Mononuclear cell (primary cell): ENCODE results near the gene C14orf93. TPM values are rescaled to one million over a fixed set of nuclear protein-coding genes. Genes with fewer than 3 reads are reported as not detected.

Experiments
- H3K27me3 ChIP-seq: 2 replicates; pipeline ENCODE4 v1.6.0; 2011; ENCODE audit warnings: low read length, control low read depth; ENCODE audit not compliant: insufficient read depth
- H3K4me1 ChIP-seq: 2 replicates; pipeline ENCODE4 v1.5.1; 2011; ENCODE audit warnings: mild to moderate bottlenecking, low read length, control low read depth; ENCODE audit not compliant: insufficient read depth
- H3K4me3 ChIP-seq: 2 replicates; pipeline ENCODE4 v1.5.1; 2011; ENCODE audit warnings: mild to moderate bottlenecking, low read length, moderate library complexity
- H3K9me3 ChIP-seq: 2 replicates; pipeline ENCODE4 v1.5.1; 2011; ENCODE audit warnings: low read depth, mild to moderate bottlenecking, control low read depth, low read length
- total RNA-seq: library from RNA; depleted of rRNA; stranded (reverse); fragments of >200 nt; gene quantifications from one replicate; pipeline ENCODE4 v1.2.3, GENCODE V29; 2012

Gene C14orf93, protein sequence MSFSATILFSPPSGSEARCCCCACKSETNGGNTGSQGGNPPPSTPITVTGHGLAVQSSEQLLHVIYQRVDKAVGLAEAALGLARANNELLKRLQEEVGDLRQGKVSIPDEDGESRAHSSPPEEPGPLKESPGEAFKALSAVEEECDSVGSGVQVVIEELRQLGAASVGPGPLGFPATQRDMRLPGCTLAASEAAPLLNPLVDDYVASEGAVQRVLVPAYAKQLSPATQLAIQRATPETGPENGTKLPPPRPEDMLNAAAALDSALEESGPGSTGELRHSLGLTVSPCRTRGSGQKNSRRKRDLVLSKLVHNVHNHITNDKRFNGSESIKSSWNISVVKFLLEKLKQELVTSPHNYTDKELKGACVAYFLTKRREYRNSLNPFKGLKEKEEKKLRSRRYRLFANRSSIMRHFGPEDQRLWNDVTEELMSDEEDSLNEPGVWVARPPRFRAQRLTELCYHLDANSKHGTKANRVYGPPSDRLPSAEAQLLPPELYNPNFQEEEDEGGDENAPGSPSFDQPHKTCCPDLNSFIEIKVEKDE
- 6.9 TPM for total RNA-seq

DNA sequence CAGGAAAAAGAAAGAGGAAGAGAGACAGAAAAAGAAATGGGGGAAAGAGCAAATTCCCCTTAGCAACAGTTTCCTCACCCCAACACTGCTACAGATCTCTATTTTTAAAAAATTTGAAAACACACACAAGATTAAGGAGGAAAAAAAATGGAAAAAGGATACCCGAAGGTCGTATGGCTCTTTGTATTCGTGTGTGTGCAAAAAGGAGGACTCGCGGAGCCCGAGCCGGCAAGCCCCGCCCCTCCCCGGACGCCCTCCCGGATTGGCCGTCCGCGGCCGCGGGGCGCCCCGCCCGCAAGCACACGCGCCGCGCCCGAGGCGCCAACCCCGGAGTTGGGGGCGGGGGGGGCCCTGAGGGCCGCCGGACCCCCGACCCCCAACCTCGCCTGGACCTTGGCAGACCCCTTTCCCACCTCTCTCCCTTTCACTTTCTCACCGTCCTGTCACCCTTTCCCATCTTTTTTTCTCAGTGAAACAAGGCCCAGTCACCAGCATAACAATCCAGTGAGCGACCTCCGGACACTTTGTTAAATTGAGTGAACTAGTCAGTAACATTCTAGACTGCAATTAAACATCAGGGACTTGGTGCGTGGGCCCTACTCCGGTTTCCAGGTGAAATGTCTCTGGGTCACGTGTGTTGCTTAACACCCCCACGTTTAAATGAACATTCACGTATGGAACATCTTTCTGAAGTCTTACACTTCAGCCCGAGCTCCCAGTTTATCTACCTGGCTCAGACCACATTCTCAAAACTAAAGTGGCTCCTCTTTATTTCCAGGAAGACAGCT is at the start of gene C14orf93:
Gene C14orf93, minus strand, starts transcription at position 205 of the 788 bp plus-strand sequence. CDS start 11,120 bp downstream, outside the sequence.
- Histone ChIP-seq H3K4me1 (peaks cover 31% of the 10 kb centered on the region), H3K9me3 (no peaks in the 10 kb centered on the region), H3K27me3 (no peaks in the 10 kb centered on the region), H3K4me3 (peak within 1 kb of the TSS; percentile 75)

DNA sequence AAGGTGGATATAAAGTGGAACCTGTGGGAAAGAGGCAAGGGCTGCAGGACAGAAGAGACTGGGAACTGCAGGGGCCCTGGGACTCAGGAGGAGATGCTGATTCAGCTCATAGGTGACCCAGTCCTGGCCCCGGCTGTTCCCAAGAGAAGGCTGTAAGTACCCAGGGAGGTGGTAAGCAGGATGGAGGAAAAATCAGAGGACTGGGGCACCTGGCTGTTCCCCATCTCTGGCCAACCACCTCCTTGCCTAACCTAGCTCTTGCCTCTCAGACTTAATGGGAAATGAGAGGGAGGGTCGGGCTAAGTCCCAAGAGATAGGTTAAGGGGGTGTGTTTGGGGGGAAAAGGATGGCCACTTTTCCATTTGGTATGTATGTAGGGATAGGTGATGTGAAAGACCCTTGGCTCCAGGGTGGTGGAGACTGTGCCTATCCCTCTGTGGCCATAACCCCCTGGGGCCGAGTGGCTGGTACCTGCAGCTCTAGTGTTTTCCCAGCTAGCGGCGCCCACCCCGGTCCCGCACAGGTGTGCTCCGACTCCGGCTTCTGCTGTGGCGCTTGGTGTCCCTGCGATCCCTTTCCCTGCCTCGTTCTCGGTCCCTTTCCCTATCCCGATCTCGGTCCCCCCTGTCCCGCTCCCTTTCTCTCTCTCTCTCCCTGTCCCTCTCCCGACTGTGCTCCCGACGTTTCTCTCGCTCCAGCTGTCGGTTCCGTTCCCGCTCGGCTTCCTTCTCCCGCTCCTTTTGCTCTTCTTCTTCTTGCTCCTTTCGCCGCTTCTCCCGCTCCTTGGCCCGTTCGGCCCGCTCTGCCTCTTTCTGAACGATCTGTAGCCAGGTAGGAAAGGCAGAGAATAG is 48.9 kb upstream of the C14orf93 start:
- H3K4me1 ChIP-seq = peaks cover 20% of the 10 kb centered on the region
- H3K4me3 ChIP-seq = no peak overlapping the region
- H3K27me3 ChIP-seq = no peaks in the 10 kb centered on the region
- no peaks in the 10 kb centered on the region for H3K9me3 ChIP-seq

DNA sequence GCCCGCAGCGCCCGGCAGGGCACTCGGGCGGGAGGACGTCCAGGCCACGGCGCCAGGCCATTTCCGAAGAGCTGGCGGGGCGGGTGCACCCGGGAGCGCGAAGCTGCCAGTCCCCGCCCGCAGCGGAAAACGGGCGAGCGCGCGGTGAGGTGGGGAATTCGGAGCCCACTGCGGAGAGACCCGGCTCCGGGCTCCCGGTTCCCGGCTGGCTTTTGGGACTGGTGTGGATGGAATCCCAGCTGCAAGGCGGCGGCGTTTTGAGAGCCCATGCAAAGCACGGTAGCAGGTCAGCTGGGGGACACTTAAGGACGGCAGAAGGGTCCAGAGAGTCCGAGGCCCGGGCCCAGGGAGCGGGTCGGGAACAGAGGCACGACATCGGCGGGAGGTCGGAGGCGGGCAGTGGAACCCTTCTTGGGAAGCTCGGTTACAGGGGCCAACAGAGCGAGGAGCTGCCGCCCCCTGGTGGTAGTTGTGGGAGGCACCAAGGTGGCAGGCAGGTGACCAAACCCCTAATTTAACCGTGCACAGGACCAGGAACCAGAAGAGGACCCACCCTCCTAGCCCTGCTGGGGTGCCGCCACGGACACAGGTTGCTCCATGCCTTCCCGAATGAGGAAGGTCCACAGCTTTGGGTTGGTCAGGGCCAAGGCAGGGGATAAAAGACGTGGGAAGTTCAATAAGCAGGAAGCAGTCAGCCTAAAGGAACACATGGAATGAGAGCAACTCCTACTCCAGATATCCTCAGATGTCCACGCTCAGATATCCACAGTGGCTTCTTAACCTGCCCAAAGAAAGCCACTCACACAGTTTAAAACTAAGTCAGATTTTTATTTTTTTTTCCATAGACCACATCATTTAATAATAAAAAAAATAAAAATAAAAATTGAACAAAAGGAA is 48.1 kb upstream of the C14orf93 start:
- Histone ChIP-seq H3K9me3 (no peaks in the 10 kb centered on the region), H3K27me3 (no peaks in the 10 kb centered on the region), H3K4me1 (peaks cover 20% of the 10 kb centered on the region), H3K4me3 (peak overlapping the region; percentile 47)

DNA sequence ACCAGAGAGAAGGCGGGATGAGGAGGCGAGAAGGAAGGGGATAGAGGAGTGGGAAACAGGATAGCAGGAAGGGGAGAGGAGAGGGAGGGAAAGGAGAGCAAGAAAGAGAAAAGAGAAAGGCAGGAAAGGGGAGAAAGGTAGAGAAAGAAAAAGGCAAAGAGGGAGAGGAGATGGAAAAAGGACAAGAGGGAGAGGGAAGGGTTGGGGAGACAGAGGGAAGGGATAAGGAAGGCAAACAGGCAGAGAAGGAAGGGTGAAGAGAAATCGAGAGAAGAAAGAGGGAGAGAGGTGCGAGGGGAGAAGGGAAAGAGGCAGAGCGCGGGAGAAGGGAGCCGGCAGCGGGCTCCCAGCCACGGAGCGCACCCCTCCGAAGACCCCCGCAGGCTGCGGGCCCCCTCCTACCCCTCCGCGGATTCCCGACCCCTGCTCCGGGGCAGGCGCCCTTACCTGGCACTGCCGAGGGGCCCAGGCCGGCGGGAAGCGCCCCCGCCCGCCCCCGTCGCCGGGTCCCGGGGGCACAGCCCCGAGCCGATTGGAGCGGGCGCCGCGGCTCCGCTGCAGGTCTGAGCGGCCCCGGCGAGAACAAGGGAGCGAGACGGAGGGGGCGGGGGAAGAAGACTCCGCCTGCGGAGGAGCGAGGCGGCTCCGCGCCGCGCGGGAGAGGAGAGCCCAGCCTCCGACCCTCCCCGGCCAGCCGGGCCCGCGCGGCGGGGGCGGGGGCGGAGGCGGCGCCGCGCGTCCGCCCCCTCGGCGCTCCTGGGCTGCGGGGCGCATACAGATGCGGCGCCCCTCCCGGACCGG is 47.2 kb upstream of the C14orf93 start, which contains the start of gene CDH24:
Gene CDH24, minus strand, starts transcription at position 565 of the 801 bp plus-strand sequence. CDS start 1,787 bp downstream, outside the sequence.
- Histone ChIP-seq H3K4me3 (peak within 1 kb of the TSS; percentile 47), H3K27me3 (no peaks in the 10 kb centered on the region), H3K4me1 (peaks cover 20% of the 10 kb centered on the region), H3K9me3 (no peaks in the 10 kb centered on the region)

DNA sequence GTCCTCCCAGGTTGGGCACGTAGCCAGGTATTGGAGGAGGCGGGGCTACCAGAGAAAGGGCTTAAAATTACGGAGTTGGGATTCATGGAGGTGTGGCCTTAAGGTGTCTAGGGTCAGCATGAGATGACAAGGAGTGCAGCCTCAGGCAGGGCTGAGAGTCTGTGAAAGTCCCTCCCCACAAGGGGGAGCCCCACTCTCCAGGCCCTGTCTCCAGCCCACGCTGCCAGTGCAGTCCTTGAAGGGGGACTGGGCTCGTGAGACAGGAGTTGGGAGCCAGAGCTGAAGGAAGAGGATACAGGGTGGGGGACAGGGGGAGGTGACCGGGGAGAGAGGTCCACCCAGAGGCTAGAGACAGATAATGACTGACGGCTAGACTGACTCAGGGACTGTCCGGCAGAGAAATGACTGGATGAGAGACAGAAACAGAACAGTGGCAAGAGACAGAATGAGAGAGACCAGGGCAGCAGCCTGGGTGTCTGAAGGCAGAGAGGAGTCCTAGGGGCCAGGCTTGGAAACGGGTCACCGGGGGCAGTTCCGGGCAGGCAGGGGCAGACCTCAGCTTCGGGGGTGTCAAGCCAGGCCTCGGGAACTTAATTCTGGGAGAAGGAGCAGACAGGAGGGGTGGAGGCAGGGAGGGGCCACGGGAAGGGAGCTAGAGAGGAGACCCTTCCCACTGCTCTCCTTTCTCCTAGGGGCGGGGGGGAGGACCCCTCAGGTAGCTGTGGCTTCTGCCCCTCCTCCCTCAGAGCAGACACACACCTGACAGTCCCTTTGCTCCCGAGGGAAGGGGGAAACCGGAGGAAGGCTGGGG is 46.4 kb upstream of the C14orf93 start:
- Histone ChIP-seq H3K4me3 (no peak overlapping the region), H3K4me1 (peaks cover 20% of the 10 kb centered on the region), H3K27me3 (no peaks in the 10 kb centered on the region), H3K9me3 (no peaks in the 10 kb centered on the region)

DNA sequence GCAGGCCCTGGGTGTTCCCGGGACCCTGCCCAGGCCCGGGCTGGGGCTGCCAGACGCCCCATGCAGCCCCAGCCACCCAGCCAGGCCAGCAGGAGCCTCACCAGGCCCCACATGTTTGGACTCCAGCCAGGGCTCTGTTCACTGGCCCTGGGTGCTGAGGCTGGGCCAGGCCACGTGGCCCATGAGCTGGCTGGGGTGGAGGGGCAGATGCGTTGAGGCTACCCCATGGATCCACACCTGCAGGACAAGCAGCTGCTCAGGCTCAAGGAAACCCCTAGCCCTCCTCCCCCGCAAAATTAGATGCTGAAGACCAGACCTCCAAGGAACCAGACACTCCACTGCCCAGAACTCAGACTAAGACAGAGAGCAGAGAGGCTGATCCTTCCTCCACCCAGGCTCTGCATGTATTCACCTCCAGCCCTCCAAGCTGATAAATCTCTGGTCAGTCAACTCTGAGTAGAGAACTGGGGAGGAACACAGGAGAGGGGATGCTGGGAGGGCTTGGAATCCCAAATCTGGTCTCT is 45.7 kb upstream of the C14orf93 start:
- H3K4me3 ChIP-seq = no peak overlapping the region
- H3K4me1 ChIP-seq = peaks cover 20% of the 10 kb centered on the region
- H3K9me3 ChIP-seq = no peaks in the 10 kb centered on the region
- H3K27me3 ChIP-seq = no peaks in the 10 kb centered on the region

DNA sequence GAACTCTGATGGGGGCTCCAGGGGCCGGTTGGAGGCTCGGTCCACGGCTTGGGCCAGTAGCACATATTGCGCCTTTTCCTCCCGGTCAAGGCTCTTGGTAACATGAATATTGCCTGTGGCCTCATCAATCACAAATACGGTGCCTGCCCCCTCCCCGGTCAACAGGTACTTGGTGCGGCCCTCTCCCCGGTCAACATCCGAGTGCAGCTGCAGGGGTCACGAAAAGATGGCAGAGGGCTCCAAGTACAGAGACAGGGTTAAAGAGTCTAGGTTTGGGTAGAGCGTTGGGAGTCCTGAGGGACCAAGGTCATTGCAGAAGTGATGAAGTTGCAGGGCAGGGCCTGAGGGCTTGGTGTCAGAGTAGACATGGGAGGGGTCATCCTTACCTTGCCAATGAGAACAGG is 45.2 kb upstream of the C14orf93 start:
- H3K4me1 ChIP-seq = peaks cover 20% of the 10 kb centered on the region
- no peak overlapping the region for H3K4me3 ChIP-seq
- no peaks in the 10 kb centered on the region for H3K27me3 ChIP-seq

DNA sequence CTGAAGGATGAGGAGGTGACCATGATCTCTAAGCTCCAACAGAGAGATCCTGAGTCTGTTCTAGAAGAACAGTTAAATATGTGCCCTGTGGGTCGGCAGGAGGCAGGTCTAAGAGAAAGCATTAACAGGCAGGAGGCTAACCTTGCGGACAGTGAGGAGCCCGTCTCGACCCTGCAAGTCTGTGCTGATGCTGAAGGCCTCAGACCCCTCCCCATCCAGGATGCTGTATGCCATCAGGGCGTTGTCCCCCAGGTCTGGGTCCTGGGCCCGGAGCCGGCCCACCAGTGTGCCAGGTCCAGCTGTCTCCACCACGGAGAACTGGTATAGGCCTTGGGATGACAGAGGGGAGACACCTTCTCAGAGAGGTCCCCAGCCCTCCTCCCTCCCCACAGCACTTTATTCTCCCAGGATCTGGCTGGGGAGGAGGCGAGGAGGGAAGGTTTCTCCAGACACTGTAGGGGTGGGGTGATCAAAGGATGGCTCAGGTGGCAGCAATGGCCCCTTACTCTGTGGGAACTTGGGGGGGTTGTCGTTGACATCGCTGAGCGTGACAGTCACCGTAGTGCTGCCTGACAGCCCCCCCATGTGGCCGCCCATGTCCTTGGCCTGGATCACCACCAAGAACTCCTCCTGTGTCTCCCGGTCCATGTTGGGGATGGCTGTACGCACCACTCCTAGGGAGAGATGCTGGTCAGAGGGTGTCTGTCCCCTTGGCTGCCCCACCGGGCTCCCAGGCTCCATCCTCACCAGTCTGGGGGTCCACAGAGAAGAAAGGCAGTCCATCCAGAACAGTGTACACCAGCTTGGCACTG is 44.3 kb upstream of the C14orf93 start:
- H3K27me3 ChIP-seq = no peaks in the 10 kb centered on the region
- no peaks in the 10 kb centered on the region for H3K9me3 ChIP-seq
- H3K4me1 ChIP-seq = peaks cover 20% of the 10 kb centered on the region
- H3K4me3 ChIP-seq = no peak overlapping the region

More for the DNA sequence above, 45.2 kb upstream of the C14orf93 start:
- no peaks in the 10 kb centered on the region for H3K9me3 ChIP-seq

DNA sequence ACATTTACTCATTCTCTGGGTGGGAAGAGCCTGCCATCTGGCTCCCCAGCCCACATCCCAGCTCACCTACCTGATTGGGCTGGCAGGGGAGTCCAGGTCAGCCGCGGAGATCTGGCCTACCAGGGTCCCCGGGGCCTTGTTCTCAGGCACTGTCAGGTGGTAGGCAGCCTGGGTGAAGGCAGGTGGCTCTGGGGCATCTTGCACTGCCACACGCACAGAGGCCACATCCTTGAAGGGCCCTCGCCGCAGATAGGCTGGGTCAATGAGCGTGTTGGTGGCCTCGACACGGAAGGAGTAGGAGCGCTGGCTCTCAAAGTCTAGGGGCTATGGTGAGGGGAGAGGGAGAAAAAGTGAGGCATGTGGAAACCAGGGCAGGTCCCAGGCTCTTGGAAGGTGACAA is 43.5 kb upstream of the C14orf93 start:
- Histone ChIP-seq H3K27me3 (no peaks in the 10 kb centered on the region), H3K4me3 (no peak overlapping the region), H3K4me1 (peaks cover 20% of the 10 kb centered on the region), H3K9me3 (no peaks in the 10 kb centered on the region)

DNA sequence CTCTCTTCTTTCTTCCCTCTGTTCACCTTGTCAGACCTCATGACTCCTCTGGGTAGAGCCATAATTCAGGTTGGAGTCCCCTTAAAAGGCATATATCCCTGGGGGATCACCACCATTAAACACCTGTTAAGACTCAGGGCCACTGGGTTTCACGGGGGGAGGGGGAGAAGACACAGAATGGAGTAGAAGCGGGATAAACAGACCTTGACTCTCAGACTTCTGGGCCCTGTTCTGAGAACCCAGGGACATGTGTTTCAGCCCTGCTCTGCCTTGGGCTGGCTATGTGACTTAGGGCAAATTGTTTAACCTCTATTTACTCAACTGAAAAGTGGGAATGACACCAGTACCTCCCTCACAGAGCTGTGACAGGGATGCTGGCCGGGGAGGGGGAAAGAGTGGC is 42.7 kb upstream of the C14orf93 start:
- no peaks in the 10 kb centered on the region for H3K27me3 ChIP-seq
- no peaks in the 10 kb centered on the region for H3K9me3 ChIP-seq
- H3K4me1 ChIP-seq = peaks cover 13% of the 10 kb centered on the region
- no peak overlapping the region for H3K4me3 ChIP-seq

DNA sequence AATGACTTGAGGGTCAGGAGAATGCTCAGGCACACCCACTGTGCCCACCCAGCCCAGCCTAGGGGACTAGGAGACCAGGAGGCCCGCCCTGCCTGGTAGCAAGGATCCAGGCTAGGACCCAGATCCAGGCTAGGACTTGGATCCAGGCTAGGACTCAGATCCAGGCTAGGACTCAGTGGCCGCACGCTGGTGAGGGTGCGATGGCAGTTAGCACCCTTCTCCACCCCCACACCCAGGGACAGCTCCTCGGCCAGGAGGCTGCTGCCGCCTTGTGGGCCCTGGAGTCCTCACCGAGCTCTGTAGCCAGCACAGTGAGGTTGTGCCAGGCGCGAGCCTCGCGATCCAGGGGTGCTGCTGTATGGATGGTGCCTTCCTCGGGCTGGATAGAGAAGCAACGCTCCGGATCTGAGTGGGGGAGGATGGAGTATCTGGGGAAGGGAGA is 42.3 kb upstream of the C14orf93 start:
- H3K4me3 ChIP-seq = no peak overlapping the region

More for the DNA sequence above, 42.3 kb upstream of the C14orf93 start:
- Histone ChIP-seq H3K9me3 (no peaks in the 10 kb centered on the region), H3K4me1 (peaks cover 12% of the 10 kb centered on the region), H3K27me3 (no peaks in the 10 kb centered on the region)
